Thoracic aorta (tissue), 2 donors: ENCODE measurements around the gene VDAC2. TPM values are rescaled to one million over a fixed set of nuclear protein-coding genes. Genes with fewer than 3 reads are reported as not detected.

Experiments used
- ATAC-seq: fragments of 150-250 bp; one replicate; pipeline ENCODE4 v1.8.0; 2017; ENCODE audit warnings: low read depth; ENCODE audit not compliant: insufficient number of reproducible peaks, low FRiP score
- DNase-seq: peaks from one replicate; pipeline ENCODE4 v3.0.0-alpha.2; 2020; ENCODE audit warnings: low spot score
- H3K27ac ChIP-seq, 2 donors: fragments of 200-600 bp; sonication (generic); 1 replicate in 1 of 2; 2 replicates in 1 of 2; pipeline ENCODE4 v1.5.1; 2016; ENCODE audit warnings: mild to moderate bottlenecking in 2 of 2, moderate library complexity in 2 of 2
- H3K27me3 ChIP-seq: fragments of 200-600 bp; sonication (generic); replicated peaks from 2 replicates; pipeline ENCODE4 v1.6.0; 2016; ENCODE audit warnings: mild to moderate bottlenecking; ENCODE audit not compliant: insufficient read depth
- H3K36me3 ChIP-seq: fragments of 200-600 bp; sonication (generic); one replicate; pipeline ENCODE4 v1.5.1; 2016
- H3K4me1 ChIP-seq, 2 donors: fragments of 200-600 bp; sonication (generic); 1 replicate in 1 of 2; 2 replicates in 1 of 2; pipeline versions ENCODE4 v1.5.1 to v1.6.0; 2016; ENCODE audit warnings: low read depth in 2 of 2, mild to moderate bottlenecking in 1 of 2; ENCODE audit not compliant: control insufficient read depth in 1 of 2
- H3K4me3 ChIP-seq: fragments of 200-600 bp; sonication (generic); 2 replicates; pipeline ENCODE4 v1.5.1; 2016; ENCODE audit warnings: mild to moderate bottlenecking
- H3K9me3 ChIP-seq: fragments of 200-600 bp; sonication (generic); 2 replicates; pipeline ENCODE4 v1.5.1; 2016
- total RNA-seq, 2 donors: library from RNA; depleted of rRNA; stranded (reverse); fragments of >200 nt; gene quantifications; one replicate each; pipeline versions ENCODE4 v1.1.0 to v1.2.3, GENCODE V29; 2016
- TF ChIP-seq, protein P1 (sequence below): fragments of 200-600 bp; sonication (generic); IDR thresholded peaks from one replicate; pipeline ENCODE4 v1.5.1; 2019; ENCODE audit warnings: antibody characterized with exemption

The VDAC2 gene
- total RNA-seq, 2 donors from 2014 or later, result 93.3 to 98.0 TPM

DNA sequence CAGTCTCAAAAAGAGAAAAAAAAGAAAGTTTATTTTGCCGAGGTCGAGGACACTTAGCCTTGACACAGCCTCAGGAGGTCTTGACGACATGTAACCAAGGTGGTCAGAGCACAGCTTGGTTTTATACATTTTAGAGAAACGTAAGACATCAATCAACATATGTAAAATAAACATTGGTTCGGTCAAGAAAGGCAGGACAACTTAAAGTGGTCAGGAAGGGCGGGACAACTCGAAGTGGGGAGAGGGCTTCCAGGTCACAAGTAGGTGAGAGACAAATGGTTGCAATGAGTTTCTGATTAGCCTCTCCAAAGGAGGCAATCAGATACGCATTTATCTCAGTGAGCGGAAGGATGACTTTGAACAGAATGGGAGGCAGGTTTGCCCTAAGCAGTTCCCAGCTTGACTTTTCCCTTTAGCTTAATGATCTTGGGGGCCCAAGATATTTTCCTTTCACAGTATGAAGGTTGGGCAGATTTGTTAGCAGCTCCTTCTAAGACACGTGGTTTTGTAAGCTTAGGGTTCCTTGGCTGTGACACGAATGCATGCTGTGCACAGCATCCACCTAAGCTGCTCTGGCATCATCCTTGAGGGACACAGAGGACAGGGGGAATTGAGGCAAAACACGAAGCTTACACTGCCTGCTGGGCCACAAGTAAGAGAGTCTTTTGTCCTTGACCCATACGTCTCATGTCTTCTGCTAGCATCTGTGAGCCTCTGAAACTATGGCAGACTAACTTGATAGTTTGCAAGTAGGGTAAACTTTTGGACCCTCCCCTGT is 3.3 kb upstream of the VDAC2 start:
- DNase-seq (no peak), ATAC-seq (no peak)
- TF ChIP-seq, protein P1, sequence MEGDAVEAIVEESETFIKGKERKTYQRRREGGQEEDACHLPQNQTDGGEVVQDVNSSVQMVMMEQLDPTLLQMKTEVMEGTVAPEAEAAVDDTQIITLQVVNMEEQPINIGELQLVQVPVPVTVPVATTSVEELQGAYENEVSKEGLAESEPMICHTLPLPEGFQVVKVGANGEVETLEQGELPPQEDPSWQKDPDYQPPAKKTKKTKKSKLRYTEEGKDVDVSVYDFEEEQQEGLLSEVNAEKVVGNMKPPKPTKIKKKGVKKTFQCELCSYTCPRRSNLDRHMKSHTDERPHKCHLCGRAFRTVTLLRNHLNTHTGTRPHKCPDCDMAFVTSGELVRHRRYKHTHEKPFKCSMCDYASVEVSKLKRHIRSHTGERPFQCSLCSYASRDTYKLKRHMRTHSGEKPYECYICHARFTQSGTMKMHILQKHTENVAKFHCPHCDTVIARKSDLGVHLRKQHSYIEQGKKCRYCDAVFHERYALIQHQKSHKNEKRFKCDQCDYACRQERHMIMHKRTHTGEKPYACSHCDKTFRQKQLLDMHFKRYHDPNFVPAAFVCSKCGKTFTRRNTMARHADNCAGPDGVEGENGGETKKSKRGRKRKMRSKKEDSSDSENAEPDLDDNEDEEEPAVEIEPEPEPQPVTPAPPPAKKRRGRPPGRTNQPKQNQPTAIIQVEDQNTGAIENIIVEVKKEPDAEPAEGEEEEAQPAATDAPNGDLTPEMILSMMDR, result no peak
- no peak overlapping the region for H3K27ac ChIP-seq
- H3K36me3 ChIP-seq, result no peaks in the 10 kb centered on the region
- H3K4me3 ChIP-seq, result no peak overlapping the region
- H3K4me1 ChIP-seq, result peaks cover 18 to 26% of the 10 kb centered on the region in 2 donors
- no peaks in the 10 kb centered on the region for H3K9me3 ChIP-seq
- H3K27me3 ChIP-seq, result no peaks in the 10 kb centered on the region

DNA sequence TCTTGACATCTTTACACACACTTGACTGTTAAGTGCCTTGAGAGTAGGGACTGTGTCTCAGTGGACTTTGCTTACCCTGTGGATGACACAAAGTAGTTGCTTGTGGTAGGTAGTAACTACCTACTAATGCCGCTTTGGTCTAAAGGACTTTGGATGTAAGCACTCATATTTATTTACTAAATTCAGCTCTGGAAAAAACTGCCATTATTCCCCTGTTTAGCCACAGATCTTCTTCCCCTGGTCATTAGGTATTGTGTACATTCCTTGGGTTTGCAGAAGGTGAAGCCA is 2.8 kb upstream of the VDAC2 start:
- DNase-seq, result no peak
- TF ChIP-seq, protein P1, result no peak
- Histone ChIP-seq H3K27ac (no peak overlapping the region), H3K4me1 (peaks cover 15 to 26% of the 10 kb centered on the region in 2 donors), H3K9me3 (no peaks in the 10 kb centered on the region), H3K4me3 (no peak overlapping the region), H3K36me3 (no peaks in the 10 kb centered on the region), H3K27me3 (no peaks in the 10 kb centered on the region)
- no peak for ATAC-seq

DNA sequence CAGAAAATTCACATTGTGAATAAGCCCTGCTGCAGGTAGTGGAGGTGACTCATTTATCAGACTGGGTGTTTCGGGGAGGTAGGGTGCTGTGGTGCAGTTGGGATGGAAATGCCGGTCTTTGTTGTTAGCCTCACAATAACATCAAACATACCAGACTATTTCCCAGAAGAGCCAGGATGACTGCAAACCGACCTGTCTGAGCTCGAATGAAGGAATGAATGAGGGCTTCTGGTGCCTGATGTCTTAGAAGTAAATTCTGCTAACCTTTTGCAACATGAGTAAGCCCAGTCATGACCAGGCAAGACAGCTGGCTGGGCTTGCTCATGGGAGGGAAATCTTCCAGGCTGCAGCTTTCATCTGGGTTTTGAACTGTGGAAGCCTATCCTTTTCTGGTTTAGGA is 2.4 kb upstream of the VDAC2 start:
- Histone ChIP-seq H3K9me3 (no peaks in the 10 kb centered on the region), H3K27me3 (no peaks in the 10 kb centered on the region), H3K27ac (no peak overlapping the region), H3K4me1 (peaks cover 11 to 26% of the 10 kb centered on the region in 2 donors), H3K36me3 (no peaks in the 10 kb centered on the region), H3K4me3 (no peak overlapping the region)
- TF ChIP-seq, protein P1, result no peak
- ATAC-seq (no peak), DNase-seq (no peak)

DNA sequence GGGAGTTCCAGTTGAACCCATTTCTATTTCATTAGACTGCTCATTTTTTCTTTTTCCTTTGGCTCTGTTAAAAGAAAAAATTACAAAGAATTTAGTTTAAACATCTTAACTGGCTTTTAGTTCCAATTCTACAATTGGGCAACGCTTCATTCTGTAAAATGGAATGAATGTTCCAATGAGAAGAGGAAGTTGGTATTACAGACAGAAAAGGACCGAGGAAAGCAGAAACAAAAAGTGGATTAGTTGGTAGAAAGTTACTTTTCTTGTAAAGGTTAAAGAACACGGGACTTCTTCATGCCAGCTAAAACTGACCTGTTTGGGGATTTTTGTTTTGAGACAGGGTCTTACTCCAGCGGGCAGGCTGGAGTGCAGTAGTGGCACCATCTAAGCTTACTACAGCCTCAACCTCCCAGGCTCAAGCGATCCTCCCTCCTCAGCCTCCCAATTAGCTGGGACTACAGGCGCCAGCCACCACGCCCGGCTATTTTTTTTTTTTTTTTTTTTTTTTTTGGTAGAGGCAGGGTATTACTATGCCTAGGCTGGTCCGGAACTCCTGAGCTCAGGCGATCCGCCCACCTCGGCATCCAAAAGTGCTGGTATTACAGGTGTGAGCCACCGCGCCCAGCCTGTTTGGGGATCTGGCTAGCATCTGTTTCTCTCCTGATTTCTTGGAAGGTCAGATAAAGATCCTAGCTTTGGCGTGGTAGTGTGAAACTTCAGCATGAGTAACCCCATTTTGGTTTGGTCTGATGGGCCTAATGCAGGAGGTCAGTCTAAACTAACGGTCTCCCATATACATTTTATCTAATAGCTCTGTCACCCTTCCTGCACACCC is 1.3 kb upstream of the VDAC2 start:
- peak; percentile 17 for ATAC-seq
- H3K27me3 ChIP-seq, result no peaks in the 10 kb centered on the region
- H3K36me3 ChIP-seq, result peaks cover under 1% of the 10 kb centered on the region
- H3K4me1 ChIP-seq, result peaks cover 10 to 28% of the 10 kb centered on the region in 2 donors
- H3K4me3 ChIP-seq, result peak overlapping the region; percentile 93
- TF ChIP-seq, protein P1, result no peak
- no peaks in the 10 kb centered on the region for H3K9me3 ChIP-seq
- peak overlapping the region; percentile 97 to 99 for H3K27ac ChIP-seq
- no peak for DNase-seq

DNA sequence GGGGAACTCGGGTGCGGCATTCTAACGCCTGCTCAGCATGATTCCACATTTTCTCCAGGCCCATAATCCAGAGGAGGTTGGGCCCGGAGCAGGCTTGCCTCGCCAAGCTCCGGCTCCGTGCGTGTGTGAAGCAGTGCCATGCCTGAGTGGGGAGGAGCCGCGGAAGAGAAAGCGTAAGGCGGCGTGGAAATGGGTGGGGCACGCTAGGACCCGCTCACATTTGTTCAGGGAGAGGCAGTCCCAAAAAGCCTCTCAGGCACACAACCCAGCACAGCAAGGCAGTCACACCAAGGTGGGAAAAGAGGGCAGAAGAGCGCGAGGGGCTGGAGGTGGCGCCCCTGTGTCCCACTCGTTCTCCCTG is 695 bp upstream of the VDAC2 start:
- ATAC-seq, result peak; percentile 84
- H3K4me1 ChIP-seq, result peaks cover 10 to 28% of the 10 kb centered on the region in 2 donors
- no peaks in the 10 kb centered on the region for H3K9me3 ChIP-seq
- H3K4me3 ChIP-seq, result peak overlapping the region; percentile 93
- peak; percentile 43 for DNase-seq
- H3K27me3 ChIP-seq, result no peaks in the 10 kb centered on the region
- H3K27ac ChIP-seq, result peak overlapping the region; percentile 97 to 99
- TF ChIP-seq, protein P1, result no peak
- peaks cover 6% of the 10 kb centered on the region for H3K36me3 ChIP-seq
